Measurements from ENCODE around the gene CTSK.

CTSK gene

GRCh38 chr1:150753416-150753815 lies 54.6 kb downstream of the CTSK start:
- DNase-seq = no peak

GRCh38 chr1:150751443-150751842 lies 56.6 kb downstream of the CTSK start:
- no peak for DNase-seq

- DNase-seq = no peak
Measured at GRCh38 chr1:150749720-150750311, 58.2 kb downstream of the CTSK start.

- DNase-seq = no peak
Measured at GRCh38 chr1:150748878-150749719, 59.0 kb downstream of the CTSK start.
